HG03558 (cell line): Measurements from ENCODE around the gene SIDT1.

Experiments
- ATAC-seq: cut with Tn5 transposase; IDR thresholded peaks from one replicate; pipeline ENCODE4 v1.9.1; 2021; ENCODE audit warnings: moderate number of reproducible peaks; ENCODE audit not compliant: unreplicated experiment; ENCODE audit errors: extremely low read depth

SIDT1 gene

DNA sequence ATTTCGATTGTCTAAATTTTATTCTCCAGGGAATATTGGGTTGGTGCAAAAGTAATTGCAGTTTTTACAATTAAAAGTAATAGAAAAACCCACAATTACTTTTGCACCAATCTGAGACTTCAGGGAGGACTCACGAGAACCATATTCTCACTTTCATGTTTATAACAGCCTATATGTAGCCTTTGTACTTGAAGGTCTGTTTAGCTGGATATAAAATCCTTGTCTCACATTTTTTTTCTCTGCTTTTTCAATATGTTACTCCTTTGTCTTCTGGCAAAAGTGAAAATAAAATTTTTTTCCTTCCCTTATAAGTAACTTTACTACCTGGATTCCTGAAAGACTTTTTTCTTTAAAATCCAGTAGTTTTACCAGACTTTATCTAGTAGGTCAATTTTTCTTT, 9.2 kb downstream of the SIDT1 start:
- ATAC-seq = no peak

DNA sequence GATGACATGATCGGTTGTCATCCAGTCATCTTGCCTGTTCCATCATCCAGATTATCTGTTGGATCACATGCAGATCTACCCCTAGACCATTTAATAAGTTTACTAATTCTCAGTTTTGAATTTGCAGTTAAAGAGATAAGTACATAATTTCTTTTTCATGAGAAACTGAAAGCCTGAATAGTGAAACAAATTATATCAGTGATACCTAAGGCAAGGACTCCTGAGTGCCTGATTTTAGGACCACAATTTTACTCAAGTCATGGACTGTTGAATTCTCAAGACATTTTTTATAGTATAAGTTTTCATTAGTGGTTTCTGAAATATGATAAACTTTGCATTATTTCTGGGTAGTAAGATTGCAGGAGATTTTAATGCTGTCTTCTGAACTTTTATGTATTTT, 13.2 kb downstream of the SIDT1 start:
- no peak for ATAC-seq

DNA sequence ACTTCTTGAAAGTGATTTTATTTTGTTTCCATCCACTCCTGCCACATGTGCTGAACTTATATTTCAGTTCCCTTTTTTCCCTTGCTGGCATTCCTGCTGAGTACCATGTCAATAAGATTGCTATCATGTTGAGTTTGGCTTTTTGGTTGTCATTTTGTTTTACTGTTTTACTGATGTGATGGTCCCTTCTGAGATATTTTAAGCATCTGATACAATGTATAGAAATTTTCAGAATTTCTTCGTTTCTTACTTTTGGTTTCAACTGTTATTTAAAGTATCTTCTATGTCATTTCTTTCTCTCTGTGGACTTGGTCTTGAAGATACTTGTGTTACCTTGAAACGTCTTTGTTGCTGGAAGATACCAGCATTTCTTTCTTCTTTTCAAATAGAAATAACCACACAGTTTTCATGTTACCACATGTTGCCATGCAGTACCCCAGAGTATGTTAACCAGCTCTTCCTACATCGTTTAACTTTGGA, 14.1 kb downstream of the SIDT1 start:
- peak; percentile 83 for ATAC-seq

DNA sequence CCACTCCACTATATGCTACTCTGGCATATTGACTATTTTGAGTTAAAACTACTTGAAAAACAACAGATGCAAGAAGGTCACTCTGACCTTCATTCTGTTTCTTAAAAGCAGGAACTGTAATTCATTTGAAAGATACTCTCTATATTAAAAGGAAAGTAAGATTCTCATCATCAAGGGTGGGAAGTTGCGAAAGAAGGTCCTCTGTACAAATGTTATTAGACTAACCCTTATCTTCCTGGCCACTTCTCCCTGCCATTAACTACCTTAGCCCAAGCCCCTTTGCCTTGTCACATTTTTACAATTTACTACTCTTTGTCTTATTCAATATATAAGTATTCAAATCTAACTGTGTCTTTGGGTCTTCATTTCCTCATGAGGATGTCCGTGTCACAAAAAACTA, 16.1 kb downstream of the SIDT1 start:
- no peak for ATAC-seq

DNA sequence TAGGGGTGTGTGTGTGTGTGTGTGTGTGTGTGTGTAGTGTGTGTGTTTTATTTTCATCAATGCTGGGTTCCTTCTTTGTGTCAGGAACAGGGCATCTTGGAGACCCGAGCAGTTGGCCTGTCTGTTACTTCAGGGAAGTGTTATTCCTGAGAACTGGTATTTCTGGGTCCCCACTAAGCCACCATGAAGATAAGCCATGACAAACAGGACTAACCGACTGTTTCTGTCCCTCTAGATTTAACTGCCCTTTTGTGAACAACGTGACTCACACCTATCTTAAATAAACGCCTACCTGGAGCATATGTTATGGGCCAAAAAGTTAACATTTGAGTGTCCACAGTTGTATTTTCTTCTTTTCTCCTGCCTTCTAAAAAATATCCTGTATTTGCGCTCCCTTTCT, 19.5 kb downstream of the SIDT1 start:
- ATAC-seq = no peak

DNA sequence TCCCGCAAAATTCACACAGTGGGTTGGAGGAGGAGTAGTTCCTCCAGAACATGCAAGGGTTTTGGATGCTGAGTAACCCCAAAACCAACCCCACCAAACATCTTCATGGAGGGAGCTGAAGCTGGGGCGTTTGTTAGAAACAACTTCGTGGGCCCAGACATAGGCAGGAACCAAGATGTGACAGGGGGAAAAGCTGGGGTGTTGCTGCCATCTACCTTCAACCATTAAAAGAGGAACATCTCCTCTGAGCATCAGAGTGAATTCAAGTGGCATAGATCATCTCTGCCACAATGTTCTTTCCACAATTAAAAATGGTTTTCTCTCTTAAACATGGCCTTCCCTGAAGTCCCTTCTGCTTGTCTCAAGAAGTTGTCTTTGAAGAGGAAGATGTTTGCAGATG, 20.5 kb downstream of the SIDT1 start:
- no peak for ATAC-seq

DNA sequence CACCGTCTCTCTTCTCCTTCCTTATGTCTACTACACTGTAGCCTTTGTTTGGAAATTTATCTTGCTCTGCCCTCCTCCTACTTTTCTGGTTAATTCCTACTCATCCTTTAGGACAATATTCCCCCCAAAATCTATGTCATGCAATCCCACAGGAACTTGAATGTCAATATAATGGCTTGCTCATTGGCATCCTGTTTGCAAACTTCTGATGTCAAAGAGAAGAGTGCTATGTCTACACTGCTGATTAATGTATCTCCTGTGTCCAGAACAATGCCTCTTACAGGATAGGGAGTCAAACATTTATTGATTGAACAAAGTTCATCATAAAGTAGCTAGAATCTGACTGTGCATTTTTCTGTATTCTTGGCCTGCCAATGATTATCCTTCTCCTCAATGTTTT, 22.8 kb downstream of the SIDT1 start:
- ATAC-seq = no peak

DNA sequence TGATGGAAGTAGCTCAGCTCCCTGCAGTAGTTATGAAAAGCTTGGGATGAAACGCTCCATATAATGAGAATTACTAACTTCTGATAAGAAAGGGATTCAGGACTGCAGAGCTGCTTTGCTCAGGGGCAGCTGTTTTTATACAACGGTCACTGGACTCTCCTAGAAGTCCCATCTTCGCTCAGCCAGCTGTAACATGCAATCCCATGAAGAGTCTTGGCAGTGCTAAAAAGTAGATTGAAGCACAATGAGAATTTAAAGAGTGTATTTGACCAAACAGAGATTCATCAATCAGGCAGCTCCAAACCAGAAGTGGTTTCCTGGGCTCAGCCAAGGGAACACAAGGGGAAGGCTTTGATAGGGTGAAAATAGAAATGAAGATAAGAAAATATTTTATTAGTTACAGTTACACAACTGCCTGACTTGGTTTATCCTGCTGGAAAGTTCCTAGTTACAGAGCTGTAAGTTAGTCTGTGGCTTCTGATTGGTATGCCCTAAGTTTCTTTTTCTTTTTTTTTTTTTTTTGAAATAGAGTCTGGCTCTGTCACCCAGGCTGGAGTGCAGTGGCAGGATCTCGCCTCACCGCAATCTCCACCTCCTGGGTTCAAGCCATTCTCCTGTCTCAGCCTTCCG, 24.1 kb downstream of the SIDT1 start:
- ATAC-seq = no peak

DNA sequence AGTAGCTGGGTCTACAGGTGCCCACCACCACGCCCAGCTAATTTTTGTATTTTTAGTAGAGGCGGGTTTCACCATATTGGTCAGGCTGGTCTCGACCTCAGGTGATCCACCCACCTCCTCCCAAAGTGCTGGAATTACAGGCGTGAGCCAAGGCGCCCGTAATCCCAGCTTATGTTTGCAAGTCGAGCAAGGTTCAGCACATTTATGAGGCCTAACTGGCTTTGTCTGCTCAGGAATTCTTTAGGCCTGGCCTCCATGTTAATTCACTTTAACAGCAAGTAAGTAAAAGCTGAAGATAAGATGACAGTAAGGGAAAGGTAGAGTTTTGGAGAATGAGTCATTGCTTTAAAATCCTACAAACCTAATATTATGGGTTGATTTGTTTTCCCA, 24.6 kb downstream of the SIDT1 start:
- ATAC-seq = no peak

DNA sequence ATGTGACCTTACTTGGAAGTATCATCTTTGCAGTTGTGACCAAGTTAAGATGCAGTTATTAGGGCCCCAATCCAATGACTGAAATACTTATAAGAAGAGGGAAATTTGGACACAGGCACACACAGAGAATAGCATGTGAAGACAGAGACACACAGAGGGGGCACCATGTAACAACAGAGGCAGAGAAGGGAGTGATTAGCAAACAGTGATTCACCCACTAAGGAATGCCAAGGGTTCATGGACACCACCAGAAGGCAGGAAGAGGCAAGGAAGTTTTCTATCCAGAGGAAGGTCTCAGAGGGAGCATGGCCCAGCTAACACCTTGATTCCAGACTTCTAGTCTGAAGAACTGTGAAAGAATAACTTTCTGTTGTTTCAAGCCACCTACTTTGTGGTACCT, 25.0 kb downstream of the SIDT1 start:
- no peak for ATAC-seq

DNA sequence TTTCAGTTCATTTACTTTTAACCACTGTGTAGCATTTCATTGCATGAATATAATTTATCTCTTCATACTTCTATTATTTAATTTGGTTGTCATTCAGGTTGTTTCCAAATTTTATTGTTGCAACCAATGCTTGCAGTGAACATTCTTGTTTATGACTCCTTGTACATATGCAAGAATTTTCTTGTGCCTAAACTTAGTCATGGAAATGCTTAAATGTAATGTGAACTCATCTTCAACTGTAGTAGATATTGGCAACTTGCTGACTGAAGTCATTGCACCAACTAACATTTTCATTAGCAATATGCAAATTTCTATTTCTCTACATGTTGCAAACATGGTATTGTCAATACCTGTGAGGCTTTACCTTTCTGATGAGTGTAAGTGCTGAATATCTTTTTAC, 26.7 kb downstream of the SIDT1 start:
- no peak for ATAC-seq

DNA sequence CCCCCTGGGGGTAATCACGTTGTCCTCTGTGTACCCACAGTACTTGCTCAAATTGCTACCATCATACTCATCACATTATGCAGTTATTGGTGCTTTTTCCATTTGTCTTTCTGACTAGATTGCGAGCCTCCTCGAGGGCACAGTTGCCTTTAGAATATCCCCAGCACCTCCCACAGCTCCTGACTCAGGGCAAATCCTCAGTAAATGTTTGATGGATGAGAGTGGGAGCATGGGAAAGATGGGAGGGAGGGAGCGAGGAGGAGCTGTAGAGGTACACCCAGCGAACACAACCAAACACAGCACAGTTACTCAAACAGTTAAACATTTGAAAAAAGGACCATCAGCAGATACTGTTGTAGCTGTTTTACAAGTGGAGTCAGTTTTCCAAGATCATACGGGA, 27.9 kb downstream of the SIDT1 start:
- no peak for ATAC-seq

DNA sequence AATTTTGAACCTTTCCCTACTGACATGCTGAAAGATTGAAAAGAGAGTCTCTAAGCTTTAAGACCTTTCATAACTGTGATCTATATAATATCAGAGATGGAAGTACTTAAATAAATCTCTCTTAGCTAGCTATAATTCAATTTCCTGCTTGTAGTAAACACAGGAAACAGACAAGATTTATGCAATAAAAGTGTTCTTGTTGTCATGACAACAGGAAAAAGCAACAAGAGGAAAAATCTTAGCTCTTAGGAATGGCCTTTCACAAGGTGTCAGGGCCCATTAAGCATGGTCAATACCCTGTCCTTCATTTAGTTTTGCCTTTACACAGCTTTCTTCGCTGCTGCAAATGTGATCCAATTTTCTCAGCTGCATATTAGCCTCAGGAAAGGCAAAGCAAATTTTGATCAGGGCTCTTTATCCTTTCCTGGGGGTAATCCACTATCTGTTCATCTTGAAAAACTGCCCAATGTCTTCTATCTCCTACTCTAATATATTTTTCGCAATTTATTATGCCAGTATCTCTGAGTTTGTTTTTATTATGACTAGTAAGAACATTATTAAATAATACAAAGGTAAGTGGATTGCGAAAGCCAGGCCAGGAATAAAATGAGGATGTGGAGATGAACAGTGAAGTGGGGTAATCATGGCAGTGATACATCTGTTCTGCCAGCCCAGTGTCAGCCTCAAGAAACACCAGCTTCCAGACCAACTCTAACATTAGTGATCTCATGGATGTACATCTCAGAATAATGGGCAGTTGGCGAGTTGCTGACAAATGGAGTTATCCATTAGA, 28.7 kb downstream of the SIDT1 start:
- ATAC-seq = no peak

DNA sequence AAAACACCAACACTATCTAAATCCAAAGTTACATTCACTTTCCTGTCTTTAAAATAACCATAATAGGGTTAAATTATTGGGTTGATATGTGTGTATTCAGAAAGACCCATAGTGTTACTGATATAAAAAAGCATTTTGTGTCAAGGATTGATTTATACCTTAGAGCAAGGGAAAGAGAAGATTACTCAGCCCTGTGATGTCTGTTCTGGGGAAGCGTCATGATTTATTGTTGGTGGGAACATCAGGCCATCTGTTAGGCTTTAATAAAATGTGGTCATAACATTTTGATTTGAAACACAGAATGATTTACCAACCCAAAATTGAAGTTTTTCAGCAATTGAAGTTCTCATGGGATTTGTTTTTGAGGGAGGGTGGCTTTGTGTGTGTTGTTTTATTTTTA, 33.2 kb downstream of the SIDT1 start:
- no peak for ATAC-seq

DNA sequence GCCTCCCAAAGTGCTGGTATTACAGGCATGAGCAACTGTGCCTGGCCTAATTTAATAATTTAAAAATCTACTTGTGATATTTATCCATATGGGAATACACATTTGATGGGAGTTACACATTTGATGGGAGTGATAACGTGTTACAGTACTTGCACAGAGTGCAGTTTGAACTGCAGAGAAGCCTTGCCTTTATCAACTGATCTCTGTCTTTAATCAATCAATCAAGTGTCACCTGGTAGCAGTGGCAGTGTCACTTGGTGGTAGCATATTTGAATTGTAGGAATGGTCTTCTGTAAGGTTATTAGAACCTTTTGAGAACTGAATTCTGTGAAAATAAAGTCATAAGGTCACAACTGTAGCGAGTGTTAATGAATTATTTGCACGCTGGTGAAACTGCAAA, 37.8 kb downstream of the SIDT1 start:
- no peak for ATAC-seq

DNA sequence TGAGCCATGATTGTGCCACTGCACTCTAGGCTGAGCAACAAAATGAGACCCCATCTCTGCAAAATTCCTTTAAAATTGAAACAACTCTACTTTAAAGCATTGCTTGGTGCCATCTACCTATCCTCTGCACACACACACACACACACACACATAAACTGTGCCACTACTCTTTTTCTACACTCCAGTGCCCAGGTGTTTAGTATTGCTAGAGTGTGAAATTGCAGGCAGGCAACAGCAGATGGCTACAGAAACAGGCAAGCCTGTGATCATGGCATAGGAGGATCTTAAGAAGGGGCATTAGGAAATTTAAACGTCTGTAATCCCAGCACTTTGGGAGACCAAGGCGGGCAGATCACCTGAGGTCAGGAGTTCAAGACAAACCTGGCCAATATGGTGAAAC, 39.0 kb downstream of the SIDT1 start:
- no peak for ATAC-seq

DNA sequence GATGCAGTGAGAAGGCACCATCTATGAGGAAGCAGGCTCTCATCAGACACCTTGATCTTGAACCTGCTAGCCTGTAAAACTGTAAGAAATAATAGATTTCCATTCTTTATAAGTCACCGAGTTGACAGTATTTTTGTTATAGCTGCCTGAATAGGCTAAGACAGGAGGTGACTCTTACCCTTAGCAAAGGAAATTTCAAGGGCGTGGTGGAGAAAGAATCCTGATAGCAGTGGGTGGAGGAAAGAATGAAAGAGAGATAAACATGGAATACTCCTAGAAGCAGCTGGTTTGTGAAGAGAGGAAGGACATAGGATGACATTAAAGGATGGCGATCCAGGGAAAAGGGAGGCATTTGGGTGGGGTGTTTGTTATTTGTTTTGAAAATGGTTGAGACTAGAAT, 41.4 kb downstream of the SIDT1 start:
- no peak for ATAC-seq

DNA sequence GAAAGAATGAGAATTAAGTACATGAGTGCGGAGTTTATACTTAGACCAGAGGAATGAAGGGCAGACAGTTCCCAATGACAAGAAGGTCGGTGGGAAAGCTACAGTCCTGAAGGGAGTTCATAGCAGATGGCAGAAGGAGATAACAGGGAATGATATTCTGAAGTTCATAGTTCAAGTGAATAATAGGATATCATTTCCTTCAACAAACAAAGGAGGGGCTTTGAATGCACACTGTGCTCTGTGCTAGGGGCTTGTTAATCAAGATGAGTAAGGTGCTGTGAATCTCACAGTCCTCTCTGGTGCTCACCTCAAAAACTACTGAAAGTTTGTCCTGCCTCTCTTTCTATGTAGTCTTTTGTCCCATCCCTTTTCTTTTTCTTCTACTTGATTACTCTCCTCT, 41.9 kb downstream of the SIDT1 start:
- ATAC-seq = no peak

DNA sequence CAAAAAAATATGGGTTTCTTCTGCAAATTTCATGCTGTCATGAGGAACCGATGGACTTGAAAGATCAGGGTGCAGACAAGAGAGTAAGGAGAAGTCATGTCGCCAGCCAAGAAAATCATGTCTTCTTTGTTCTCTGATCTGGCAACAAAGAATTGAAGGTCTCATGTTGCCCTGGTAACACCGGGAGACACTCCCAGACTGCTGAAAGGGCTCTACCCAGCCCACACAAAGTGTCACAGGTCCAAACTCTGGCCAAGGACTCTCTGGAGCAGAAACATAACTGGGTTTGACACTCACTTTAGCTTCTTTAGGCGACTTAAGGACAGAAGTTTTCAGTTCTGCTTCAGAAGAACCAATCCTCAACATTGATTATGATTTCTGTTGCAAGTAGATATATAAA, 42.9 kb downstream of the SIDT1 start:
- ATAC-seq = no peak

DNA sequence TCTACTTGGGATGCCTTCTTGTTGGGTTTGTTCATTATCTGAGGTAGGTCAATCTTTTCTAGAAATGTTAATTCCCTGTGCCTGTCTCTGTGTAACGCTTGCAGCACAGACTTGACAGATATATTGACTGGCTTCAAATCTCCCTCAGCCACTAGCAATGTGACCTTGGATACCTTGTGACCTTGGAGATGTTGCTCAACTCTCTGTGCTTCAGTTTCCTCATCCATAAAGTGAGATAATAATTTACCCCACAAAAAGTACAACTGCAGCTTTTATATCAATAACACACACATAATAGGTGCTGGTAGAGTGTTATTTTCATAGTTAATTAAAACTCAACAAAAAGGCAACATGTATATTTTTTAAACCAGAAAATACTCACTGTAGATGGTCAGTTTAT, 52.9 kb downstream of the SIDT1 start:
- ATAC-seq = no peak

DNA sequence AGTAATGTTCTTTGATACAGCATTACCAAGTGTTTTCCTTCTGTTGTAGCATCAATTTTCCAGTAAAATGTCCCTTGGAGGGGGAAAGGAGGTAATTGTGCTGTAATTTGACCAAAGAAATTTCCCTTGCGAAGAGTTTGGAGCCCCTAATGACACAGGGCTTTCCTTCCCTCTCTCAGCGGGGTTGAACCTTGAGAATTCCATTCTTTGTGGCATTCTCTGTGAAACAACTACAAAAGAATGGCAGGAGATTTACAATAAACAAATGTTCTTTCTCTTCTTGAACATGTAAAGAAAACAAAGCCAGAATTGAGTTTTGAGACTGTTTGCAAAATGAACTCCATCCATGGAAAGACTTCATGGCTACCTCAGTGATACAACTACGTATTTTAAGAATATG, 53.4 kb downstream of the SIDT1 start:
- no peak for ATAC-seq

DNA sequence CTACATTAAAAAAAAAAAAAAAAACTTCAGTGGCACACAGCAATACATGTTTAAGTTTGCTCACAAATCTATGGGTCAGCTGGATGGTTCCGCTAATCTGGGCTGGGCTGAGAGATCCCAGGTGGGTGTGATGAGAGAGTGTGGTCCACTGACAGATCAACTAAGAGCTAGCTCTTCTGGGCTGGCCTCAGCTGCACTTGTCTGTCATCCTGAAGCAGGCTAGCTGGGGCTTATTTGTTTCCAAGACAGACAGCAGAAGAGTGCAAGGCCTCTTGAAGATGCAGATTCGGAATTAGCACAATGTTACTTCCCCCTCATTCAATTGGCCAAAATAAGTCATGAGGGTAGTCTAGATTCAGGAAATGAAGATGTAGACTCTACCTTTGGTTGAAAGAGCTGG, 56.5 kb downstream of the SIDT1 start:
- no peak for ATAC-seq
